GM21367 (cell line): ENCODE results near the gene NEBL.

Source experiments
- ATAC-seq: cut with Tn5 transposase; IDR thresholded peaks from one replicate; pipeline ENCODE4 v1.9.1; 2021; ENCODE audit not compliant: unreplicated experiment

Gene NEBL

GRCh38 chr10:20797290-20797689, 99.8 kb downstream of the NEBL start:
- no peak for ATAC-seq

DNA sequence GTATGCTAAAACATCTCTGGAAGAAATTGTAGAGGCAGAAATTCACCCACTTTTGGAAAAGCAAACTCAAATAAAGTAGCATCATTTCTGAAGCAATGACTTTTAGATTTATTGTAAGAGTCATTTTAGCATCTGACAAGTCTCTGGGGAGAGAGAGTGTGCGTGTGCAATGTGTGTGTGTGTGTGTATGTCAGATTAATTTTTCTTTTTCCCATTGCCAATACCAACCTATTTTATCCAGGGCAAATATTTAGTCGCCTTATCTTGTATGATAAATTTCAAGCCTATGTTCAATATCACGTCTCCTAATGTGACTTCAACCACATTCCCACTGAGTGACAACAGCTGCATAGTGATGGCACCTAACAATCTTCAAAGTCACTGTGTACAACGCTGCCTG, 101.7 kb downstream of the NEBL start:
- ATAC-seq = no peak

GRCh38 chr10:20785174-20785573, 111.9 kb downstream of the NEBL start:
- no peak for ATAC-seq

GRCh38 chr10:20778008-20778757, 118.9 kb downstream of the NEBL start:
- ATAC-seq = no peak

DNA sequence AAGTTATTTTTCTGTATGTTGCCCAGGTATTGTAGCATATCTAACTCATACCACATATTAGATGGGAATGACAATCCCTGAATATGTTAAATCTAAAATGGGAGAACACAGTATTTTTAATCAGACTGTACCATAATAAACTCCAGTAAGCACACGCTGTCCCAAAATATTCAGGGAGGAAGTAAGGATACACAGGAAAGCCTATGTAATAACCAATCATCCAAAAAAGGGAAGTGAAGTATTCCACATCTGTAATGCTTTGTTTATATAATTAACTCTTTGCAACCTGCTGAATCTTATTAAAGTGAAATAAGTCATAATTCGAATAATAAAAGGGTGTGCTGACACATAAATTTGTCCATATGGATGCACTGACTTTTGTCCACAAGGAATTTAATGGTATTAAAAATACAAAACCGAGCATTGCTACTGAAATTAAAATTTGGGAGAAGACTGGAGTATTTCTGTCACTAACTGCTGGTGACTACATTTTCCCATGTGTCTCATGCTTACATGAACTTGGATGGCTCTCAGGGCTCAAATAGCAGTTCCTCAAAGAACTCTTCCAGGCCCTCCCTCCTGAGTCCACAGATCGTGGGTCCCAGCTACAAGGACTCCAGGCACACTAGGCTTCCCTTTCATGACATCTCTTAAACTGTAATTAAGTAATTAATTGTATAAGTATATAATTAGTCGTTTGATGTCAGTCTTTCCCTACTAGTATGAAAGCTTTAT, 120.6 kb downstream of the NEBL start:
- no peak for ATAC-seq

DNA sequence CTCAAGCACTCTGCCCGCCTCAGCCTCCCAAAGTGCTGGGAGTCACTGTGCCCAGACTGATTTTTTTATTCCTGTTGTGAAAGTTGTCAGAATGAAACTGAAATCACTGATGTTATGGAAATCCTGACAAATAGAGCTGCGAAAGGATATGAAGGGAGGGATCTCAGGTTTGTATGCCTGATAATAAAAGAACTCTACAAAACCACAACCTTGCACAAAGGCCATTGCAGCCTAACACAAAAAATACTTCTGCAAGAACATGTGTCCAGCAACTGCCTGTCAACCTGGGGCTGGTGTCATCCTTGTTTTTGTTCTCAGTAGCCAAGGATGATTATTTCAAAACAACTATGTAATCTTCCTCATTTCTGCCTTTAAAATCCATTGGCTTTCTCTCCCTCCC, 126.1 kb downstream of the NEBL start:
- ATAC-seq = no peak

DNA sequence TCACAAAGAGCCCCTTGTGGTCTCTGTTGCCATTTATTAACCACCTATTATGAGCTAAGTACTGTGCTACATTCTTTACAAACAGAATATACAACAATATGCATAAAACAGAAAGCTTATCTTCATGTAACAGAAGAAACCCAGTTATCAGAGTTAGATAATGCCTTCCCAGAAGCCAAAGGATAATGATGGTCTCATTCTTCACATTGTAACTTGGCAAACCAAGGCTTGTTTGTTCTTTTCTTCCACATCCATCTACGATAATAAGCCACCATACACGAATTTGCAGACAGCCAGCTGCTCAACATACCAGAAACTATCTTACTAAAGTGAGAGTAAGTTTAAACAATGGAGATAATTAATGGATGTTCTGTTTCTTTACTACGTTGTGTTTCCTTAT, 127.6 kb downstream of the NEBL start:
- ATAC-seq = no peak

- no peak for ATAC-seq
Measured at GRCh38 chr10:20768843-20769242, 128.3 kb downstream of the NEBL start.

DNA sequence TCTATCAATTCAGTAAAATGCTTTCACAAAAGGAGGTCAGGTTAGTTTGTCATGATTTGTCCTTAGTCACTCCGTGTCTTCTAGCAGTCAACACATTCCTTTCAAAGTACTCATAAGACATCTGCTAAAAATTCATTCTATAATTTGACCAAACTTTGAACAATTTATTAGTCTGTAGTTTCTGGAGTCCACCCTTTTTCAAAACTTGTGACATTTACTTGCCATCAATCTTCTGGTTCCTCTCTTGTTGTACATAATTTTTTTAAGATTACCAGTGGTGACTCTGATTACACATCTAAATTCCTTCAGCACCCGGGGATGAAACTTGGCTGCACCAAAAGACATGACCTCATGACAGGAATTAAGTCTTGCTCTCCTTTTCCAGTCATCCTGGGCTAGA, 130.1 kb downstream of the NEBL start:
- no peak for ATAC-seq

GRCh38 chr10:20765066-20765465, 132.0 kb downstream of the NEBL start:
- ATAC-seq = no peak

DNA sequence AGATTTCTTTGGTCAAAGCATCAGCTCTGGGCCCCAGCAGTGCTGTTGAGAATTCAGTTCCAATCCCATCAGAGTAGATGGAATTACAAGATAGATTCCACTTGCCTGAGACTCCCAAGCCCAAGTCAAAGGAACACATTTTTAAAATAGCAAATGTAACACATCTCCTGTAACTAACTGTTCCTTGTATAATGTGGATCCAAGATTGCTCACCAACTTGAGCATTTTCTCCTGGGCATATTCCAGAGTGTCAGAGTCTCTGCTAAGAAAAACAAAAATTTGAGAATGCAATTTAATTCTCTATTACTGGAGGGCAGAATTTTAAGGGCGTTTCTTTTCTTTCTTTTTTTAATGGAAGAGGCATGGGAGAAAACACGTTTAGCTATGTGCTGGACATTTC, 136.7 kb downstream of the NEBL start:
- no peak for ATAC-seq

GRCh38 chr10:20748551-20748950, 148.6 kb downstream of the NEBL start:
- ATAC-seq = no peak

- no peak for ATAC-seq
Measured at GRCh38 chr10:20747782-20748181, 149.3 kb downstream of the NEBL start.

DNA sequence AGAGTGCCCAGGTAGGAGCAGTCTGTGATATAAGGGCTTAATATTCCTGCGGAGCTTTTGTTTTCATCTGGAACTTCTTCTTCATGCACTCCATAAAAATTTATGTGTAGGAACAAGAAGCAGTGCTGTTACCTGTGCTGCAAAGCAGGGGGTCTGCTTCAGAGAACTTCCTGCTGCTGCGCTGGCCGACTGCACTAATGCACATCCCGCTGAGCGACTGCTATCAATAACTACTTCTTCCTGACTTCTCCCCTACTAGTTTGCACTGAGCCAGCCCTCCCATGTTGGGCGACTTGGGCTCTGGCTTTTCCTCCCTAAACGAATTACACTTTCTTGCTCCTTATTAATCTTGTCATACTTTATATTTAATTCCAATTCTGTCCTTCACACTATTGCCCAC, 150.3 kb downstream of the NEBL start:
- ATAC-seq = no peak

DNA sequence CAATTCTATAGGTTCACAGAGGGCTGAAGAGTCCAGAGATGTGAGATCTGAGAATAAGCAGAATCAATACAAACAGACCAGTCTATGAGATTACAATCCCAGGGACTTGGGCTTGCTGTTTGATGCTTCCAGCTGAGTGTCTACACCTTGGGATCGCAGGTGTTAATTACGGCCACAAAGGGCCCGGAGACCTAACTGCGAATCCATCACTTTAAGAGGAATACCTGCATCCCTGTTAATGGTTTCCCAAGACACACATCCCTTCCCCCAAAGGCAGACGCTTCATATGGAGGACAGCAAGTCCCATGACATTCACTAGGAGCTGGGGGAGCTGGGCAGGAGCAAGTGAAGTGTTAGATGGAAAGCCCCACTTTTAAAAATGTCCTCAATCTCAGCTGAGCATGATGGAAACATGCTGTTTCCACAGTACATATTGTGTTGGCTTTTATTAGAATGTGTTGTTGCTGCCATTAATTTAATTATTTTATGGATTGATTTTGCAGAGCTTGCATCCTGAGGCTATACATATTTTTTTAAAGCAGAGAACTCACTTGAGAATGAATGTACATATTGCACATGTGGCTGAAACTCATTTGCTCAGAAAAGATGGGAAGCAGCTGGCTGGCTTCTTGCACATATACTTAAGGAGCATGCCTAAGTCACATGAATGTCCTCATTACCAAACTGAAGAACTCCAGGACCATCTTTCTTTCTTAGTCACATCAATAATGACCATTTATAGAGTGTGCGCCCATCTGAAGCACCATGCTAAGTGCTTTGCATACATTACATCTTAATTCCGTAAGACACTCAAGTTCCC, 151.3 kb downstream of the NEBL start:
- ATAC-seq = no peak

- ATAC-seq = no peak
Measured at GRCh38 chr10:20744821-20745220, 152.3 kb downstream of the NEBL start.

DNA sequence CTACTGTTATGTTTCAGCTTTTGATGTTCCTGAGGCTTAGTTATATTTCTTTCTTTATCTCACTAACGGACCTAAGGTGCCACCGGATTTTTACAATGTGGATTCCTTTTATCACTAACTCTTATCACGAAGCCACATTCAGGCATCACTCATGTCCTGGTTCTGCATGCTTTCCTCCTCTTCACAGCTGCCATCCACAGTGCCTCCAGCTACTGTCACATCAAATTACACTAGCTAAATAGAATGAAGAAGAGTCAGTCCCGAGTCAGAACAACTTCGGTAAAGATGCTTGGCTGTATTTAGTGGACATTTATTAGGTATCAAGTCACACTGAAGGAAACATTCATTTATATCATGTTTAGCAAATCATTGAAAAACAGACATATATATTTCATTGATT, 153.2 kb downstream of the NEBL start:
- ATAC-seq = no peak

- no peak for ATAC-seq
Measured at GRCh38 chr10:20742737-20743541, 154.2 kb downstream of the NEBL start.

DNA sequence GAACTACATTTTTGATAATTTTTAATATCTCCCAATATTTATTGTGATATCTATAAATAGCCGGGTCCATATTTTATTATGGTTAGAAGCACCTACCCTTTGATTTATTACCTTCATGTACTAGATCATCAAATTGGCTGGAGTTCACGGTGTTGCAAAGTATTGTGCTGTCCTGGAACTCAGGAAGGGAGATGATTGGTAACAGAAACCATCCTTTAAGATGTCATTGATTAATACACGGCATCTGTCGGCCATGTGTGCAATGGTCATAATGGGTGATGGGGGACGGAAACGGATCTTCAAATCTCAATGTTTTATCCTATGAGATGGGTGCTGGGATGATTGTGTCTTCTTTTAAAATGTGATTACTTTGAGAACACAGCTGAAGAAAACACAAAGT, 157.0 kb downstream of the NEBL start:
- no peak for ATAC-seq

DNA sequence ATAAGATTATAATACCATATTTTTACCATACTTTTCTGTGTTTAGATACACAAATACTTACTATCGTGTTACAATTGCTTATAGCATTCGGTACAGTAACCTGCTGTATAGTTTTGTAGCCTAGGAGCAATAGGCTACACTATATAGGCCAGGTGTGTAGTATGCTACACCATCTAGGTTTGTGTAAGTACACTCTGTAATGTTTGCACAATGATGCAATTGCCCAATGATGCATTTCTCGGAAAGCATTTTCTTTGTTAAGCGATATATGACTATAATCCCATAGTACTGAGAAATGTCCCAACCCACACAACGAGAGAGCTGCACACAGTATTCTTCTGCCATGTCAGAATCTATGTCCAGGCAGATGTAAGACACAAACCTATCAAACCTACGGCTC, 160.0 kb downstream of the NEBL start:
- no peak for ATAC-seq
